Esophagus muscularis mucosa (tissue), 4 donors: ENCODE data around the gene ARMC9. TPM values are rescaled to one million over a fixed set of nuclear protein-coding genes. Genes with fewer than 3 reads are reported as not detected.
A peak's percentile ranks its signal among the peaks of the same experiment; 100 is the strongest.

ENCODE experiments used
- DNase-seq: peaks from one replicate; pipeline ENCODE4 v3.0.0-alpha.2; 2017; ENCODE audit errors: extremely low spot score
- H3K27ac ChIP-seq, 4 donors: fragments of 200-600 bp; sonication (generic); replicated peaks in 1 of 4; 1 replicate in 3 of 4; 2 replicates in 1 of 4; pipeline ENCODE4 v1.5.1; 2016 to 2019; ENCODE audit warnings: mild to moderate bottlenecking in 1 of 4
- H3K27me3 ChIP-seq, 4 donors: fragments of 200-600 bp; sonication (generic); one replicate each; pipeline versions ENCODE4 v1.5.1 to v1.6.0; 2016 to 2019
- H3K36me3 ChIP-seq, 4 donors: fragments of 200-600 bp; sonication (generic); one replicate each; pipeline ENCODE4 v1.5.1; 2016 to 2019
- H3K4me1 ChIP-seq, 4 donors: fragments of 200-600 bp; sonication (generic); one replicate each; pipeline ENCODE4 v1.5.1; 2016 to 2019
- H3K4me3 ChIP-seq, 4 donors: fragments of 200-600 bp; sonication (generic); 1 replicate in 2 of 4; 2 replicates in 2 of 4; pipeline ENCODE4 v1.5.1; 2016 to 2019; ENCODE audit warnings: mild to moderate bottlenecking in 4 of 4, moderate library complexity in 1 of 4
- H3K9me3 ChIP-seq, 4 donors: fragments of 200-600 bp; sonication (generic); 1 replicate in 3 of 4; 2 replicates in 1 of 4; pipeline ENCODE4 v1.5.1; 2016 to 2019
- EP300 ChIP-seq: sonication (generic); formaldehyde crosslinking; IDR thresholded peaks from one replicate; pipeline ENCODE4 v1.6.1; 2017; ENCODE audit warnings: antibody characterized with exemption
- POLR2A ChIP-seq: fragments of 450-650 bp; IDR thresholded peaks from one replicate; pipeline ENCODE4 v1.6.1; 2017; ENCODE audit warnings: antibody characterized with exemption, moderate library complexity, mild to moderate bottlenecking, low read depth
- POLR2AphosphoS5 ChIP-seq, 2 donors: sonication (generic); formaldehyde crosslinking; IDR thresholded peaks; one replicate each; pipeline ENCODE4 v1.6.1; 2017; ENCODE audit warnings: antibody characterized with exemption in 2 of 2
- whole genome bisulfite sequencing: methylation state at CpG from one replicate; pipeline ENCODE4 v1.1.5; 2018; 5-methylcytosine and 5-hydroxymethylcytosine counted together
- intact Hi-C: fragments of 100-400 bp; cut with DNase I; formaldehyde crosslinking; loops from one replicate; pipeline ENCODE4 v1.15.1; 2023
- total RNA-seq, 4 donors: library from RNA; depleted of rRNA; stranded (reverse); fragments of >200 nt; gene quantifications; one replicate each; pipeline versions ENCODE4 v1.1.0 to v1.2.1, GENCODE V29; 2016
- TF ChIP-seq, protein P1 (sequence below), 3 experiments: fragments of 200-600 bp in 2 of 3; fragments of 450-650 bp in 1 of 3; sonication (generic) in 2 of 3; IDR thresholded peaks; one replicate each; pipeline ENCODE4 v1.5.1; 2017 to 2019; ENCODE audit warnings: antibody characterized with exemption in 3 of 3, mild to moderate bottlenecking in 2 of 3, moderate library complexity in 1 of 3

ARMC9 gene
- total RNA-seq, 4 donors from 2014 or later = 119 to 262 (median 152) TPM

DNA sequence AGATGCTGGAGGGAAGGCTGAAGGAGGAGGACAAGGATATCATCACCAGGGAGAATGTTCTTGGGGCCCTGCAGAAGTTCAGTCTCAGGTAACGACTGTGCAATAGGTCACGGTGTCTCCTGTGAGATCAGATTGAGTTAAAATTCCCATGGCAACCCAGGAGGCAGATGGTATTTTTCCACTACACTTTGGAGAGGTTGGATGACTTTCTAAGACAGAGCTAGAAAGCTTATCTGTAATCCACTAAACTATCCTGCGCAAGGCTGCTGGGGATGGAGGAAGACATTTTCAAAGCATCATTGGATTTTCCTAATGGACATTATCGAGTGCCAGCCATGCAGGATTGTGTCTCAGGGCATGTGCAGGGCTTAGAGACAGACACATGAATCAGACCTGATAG is 74.6 kb downstream of the ARMC9 start:
- Histone ChIP-seq H3K9me3 (no peaks in the 10 kb centered on the region), H3K4me3 (no peak overlapping the region), H3K27ac (no peak overlapping the region), H3K36me3 (peaks cover 8 to 99% (median 75%) of the 10 kb centered on the region in 4 donors), H3K27me3 (no peaks in the 10 kb centered on the region), H3K4me1 (no peaks in the 10 kb centered on the region)
- TF ChIP-seq POLR2AphosphoS5 (IDR thresholded peaks at IDR 0.05) = no peak
- no peak for TF ChIP-seq EP300
- TF ChIP-seq, protein P1, sequence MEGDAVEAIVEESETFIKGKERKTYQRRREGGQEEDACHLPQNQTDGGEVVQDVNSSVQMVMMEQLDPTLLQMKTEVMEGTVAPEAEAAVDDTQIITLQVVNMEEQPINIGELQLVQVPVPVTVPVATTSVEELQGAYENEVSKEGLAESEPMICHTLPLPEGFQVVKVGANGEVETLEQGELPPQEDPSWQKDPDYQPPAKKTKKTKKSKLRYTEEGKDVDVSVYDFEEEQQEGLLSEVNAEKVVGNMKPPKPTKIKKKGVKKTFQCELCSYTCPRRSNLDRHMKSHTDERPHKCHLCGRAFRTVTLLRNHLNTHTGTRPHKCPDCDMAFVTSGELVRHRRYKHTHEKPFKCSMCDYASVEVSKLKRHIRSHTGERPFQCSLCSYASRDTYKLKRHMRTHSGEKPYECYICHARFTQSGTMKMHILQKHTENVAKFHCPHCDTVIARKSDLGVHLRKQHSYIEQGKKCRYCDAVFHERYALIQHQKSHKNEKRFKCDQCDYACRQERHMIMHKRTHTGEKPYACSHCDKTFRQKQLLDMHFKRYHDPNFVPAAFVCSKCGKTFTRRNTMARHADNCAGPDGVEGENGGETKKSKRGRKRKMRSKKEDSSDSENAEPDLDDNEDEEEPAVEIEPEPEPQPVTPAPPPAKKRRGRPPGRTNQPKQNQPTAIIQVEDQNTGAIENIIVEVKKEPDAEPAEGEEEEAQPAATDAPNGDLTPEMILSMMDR (IDR thresholded peaks at IDR 0.05) = no peak
- TF ChIP-seq POLR2A = no peak
- DNase-seq = no peak
- intact Hi-C loops = no loop called here
- 95% methylated on average over 4 of the region's 4 CpGs for WGBS

DNA sequence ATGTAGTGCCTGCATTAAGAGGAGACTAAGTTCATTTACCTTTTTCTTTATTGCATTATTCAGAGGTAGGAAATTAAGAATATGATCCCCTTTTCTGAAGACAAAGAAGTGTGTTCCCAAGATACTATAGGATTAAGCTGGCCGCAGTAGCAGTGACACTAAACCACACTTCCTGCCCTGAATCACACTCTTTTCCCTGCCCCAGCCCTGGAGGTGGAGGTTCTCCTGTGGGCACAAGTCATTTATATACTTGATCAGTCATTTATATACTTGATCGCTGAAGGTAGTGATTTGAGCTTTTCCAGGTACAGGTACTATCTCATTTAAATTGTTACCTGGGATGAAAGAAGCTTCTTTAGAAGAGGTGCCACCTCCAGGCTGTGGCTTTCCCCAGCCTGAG is 78.6 kb downstream of the ARMC9 start:
- no peak for DNase-seq
- H3K4me3 ChIP-seq = no peak overlapping the region
- intact Hi-C loops = no loop called here
- H3K36me3 ChIP-seq = peaks cover 8 to 100% (median 87%) of the 10 kb centered on the region in 4 donors
- TF ChIP-seq POLR2A (no peak), POLR2AphosphoS5 (IDR thresholded peaks at IDR 0.05) (no peak), EP300 (no peak)
- TF ChIP-seq, protein P1 (IDR thresholded peaks at IDR 0.05) = no peak
- no peaks in the 10 kb centered on the region for H3K4me1 ChIP-seq
- H3K9me3 ChIP-seq = no peaks in the 10 kb centered on the region
- H3K27ac ChIP-seq = no peak overlapping the region
- H3K27me3 ChIP-seq = no peaks in the 10 kb centered on the region
- 97% methylated on average over 2 of the region's 2 CpGs for WGBS

DNA sequence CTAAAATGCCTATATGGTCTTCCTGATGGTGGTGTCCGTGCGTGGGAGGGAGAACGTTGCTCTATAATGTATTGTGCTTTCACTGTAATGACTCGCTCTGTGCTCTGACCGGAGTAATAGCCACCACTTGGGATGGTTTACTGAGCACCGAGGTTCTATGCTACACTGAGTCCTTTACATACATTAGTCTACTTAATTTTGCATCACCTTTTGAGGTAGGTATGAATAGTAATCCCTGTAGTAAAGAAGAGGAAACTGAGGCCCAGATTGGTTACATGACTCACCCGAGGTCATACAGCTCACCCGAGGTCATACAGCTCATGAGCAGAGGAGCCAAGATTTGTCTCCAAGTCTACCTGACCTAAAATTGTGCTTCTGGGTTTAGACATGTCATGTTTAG is 79.5 kb downstream of the ARMC9 start:
- TF ChIP-seq POLR2A = no peak
- TF ChIP-seq POLR2AphosphoS5 (IDR thresholded peaks at IDR 0.05) = peak in 1 of 2 donors; percentile 16
- intact Hi-C loops = no loop called here

DNA sequence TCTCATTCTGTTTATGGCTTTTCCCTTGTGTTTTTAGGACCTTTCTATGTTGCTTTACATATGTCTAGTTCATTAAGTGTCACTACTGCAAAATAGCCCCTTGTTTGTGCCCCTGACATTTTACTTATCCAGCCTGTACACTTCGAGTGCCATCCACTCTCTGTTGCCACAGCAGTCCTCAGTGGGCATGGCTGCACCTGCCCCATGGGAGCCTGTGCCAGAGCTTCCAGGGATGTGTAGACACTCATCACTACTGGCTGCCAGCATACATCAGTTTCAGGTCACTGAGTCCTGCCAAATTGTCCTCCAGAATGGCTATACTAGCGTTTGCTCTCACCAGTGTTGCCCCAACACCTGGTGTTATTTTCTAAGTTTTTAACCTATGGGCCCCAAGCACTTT is 80.4 kb downstream of the ARMC9 start:
- intact Hi-C loops = no loop called here

More for the DNA sequence above, 79.5 kb downstream of the ARMC9 start:
- H3K27ac ChIP-seq = no peak overlapping the region
- H3K9me3 ChIP-seq = no peaks in the 10 kb centered on the region
- H3K4me3 ChIP-seq = no peak overlapping the region
- no peaks in the 10 kb centered on the region for H3K4me1 ChIP-seq
- 96% methylated on average over 8 of the region's 8 CpGs for WGBS
- DNase-seq = no peak
- H3K27me3 ChIP-seq = no peaks in the 10 kb centered on the region
- H3K36me3 ChIP-seq = peaks cover 8 to 100% (median 86%) of the 10 kb centered on the region in 4 donors

DNA sequence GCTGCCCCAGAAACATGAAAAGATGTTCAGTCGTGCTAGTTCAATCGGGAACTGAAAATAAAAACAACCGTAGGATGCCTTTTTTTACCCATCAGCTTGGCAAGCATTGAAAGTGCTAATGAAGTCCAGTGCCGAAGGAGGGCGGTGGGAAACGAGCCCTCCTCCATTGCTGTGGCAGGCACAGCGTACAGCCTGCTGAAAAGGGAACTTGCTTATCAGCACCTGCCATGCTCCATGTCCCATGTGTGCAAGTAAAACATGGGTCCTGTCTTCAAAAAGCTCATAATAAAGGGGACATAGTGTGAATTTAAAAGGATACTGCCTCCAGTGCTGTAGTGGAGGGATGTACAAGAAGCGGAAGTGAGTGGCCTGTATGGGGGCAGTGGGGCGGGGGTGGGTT is 82.4 kb downstream of the ARMC9 start:
- no peak overlapping the region for H3K4me3 ChIP-seq
- intact Hi-C loops = no loop called here
- no peaks in the 10 kb centered on the region for H3K27me3 ChIP-seq
- DNase-seq = no peak
- WGBS = 89% methylated on average over 9 of the region's 9 CpGs
- no peak for TF ChIP-seq EP300
- TF ChIP-seq, protein P1 (IDR thresholded peaks at IDR 0.05) = no peak
- TF ChIP-seq POLR2AphosphoS5 (IDR thresholded peaks at IDR 0.05) = no peak
- no peak for TF ChIP-seq POLR2A
- H3K36me3 ChIP-seq = peaks cover 3 to 100% (median 85%) of the 10 kb centered on the region in 4 donors
- no peaks in the 10 kb centered on the region for H3K4me1 ChIP-seq
- H3K9me3 ChIP-seq = no peaks in the 10 kb centered on the region
- H3K27ac ChIP-seq = no peak overlapping the region

More for the DNA sequence above, 80.4 kb downstream of the ARMC9 start:
- Histone ChIP-seq H3K4me3 (no peak overlapping the region), H3K9me3 (no peaks in the 10 kb centered on the region), H3K4me1 (no peaks in the 10 kb centered on the region), H3K36me3 (peaks cover 3 to 100% (median 87%) of the 10 kb centered on the region in 4 donors), H3K27ac (no peak overlapping the region), H3K27me3 (no peaks in the 10 kb centered on the region)
- DNase-seq = no peak
- 85% methylated on average over 2 of the region's 2 CpGs for whole genome bisulfite sequencing
- no peak for TF ChIP-seq EP300
- TF ChIP-seq, protein P1 (IDR thresholded peaks at IDR 0.05) = no peak
- no peak for TF ChIP-seq POLR2A
- TF ChIP-seq POLR2AphosphoS5 (IDR thresholded peaks at IDR 0.05) = no peak
